NT2/D1 (cell line): ENCODE results near the gene OPRL1.

ENCODE experiments used
- SUZ12 ChIP-seq: IDR thresholded peaks from 2 replicates; pipeline ENCODE4 v1.6.1; 2011; ENCODE audit not compliant: insufficient read length, insufficient read depth; ENCODE audit errors: extremely low read depth
- ZNF274 ChIP-seq: IDR thresholded peaks from 2 replicates; pipeline ENCODE4 v1.6.1; 2011; ENCODE audit warnings: mild to moderate bottlenecking, low read depth, low read length

DNA sequence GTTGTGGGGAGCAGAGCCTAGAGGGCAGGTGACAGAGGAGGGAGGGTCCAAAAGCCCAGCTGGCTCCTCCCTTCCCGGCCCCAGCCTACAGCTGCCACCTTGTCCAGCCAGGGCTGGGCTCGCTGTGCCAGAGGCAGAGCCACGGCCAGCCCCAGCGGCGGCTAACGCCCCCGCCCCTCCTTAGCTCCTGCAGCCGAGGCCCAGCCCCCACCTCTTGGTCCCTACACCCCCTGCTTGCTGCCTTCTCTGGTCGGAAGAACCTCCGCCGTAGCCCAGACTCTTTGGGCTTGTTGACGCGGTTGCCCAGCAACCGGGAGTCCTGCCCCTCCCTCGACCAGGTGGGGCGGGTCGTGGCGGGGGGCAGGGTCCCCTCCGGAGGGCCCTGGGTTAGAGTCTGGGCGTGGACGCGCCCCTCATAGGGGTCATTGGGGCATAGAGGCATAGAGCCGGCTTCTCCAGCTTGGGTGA lies 4.8 kb downstream of the OPRL1 start:
- no peak for TF ChIP-seq SUZ12
- TF ChIP-seq ZNF274: no peak
